T-cell (primary cell): ENCODE results near the gene PNPLA5. TPM values are rescaled to one million over a fixed set of nuclear protein-coding genes. Genes with fewer than 3 reads are reported as not detected.

Source experiments
- ATAC-seq, 4 experiments: fragments of 200-7000 bp in 3 of 4; fragments of 150-1000 bp in 1 of 4; cut with Tn5 transposase; replicated peaks in 1 of 4; 1 replicate in 3 of 4; 2 replicates in 1 of 4; pipeline ENCODE4 v1.10.0; 2021; ENCODE audit warnings: moderate library complexity in 3 of 4, mild to moderate bottlenecking in 2 of 4, moderate number of reproducible peaks in 1 of 4
- CTCF ChIA-PET, 2 donors: fragments of 300-600 bp; sonication (Branson Sonifier 250); formaldehyde crosslinking; loops; one replicate each; lab custom pipeline; 2022; ENCODE audit warnings: antibody characterized with exemption in 2 of 2; lab: Charles Lee
- POLR2A ChIA-PET, 2 donors: fragments of 300-600 bp; sonication (Branson Sonifier 250); formaldehyde crosslinking; loops; one replicate each; lab custom pipeline; 2022; ENCODE audit warnings: antibody characterized with exemption in 2 of 2; lab: Charles Lee
- DNase-seq, 35 experiments: peaks; one replicate each; pipeline versions ENCODE4 v3.0.0 to v3.0.0-alpha.2; 2013 to 2023
- H3K27ac ChIP-seq: one replicate; pipeline ENCODE4 v1.5.1; 2013; ENCODE audit warnings: low read length
- H3K27me3 ChIP-seq, 2 experiments: replicated peaks in 1 of 2; 1 replicate in 1 of 2; 2 replicates in 1 of 2; pipeline versions ENCODE4 v1.6.1 to v1.7.0; 2013; ENCODE audit warnings: low read length in 1 of 2, mixed read lengths in 1 of 2; ENCODE audit not compliant: control insufficient read depth in 2 of 2, insufficient read depth in 2 of 2; ENCODE audit errors: extremely low read depth in 1 of 2
- H3K36me3 ChIP-seq, 2 donors: 1 replicate in 1 of 2; 2 replicates in 1 of 2; pipeline versions ENCODE4 v1.6.1 to v1.7.0; 2013; ENCODE audit warnings: low read length in 1 of 2; ENCODE audit not compliant: control insufficient read depth in 2 of 2, insufficient read depth in 1 of 2; ENCODE audit errors: extremely low read depth in 1 of 2
- H3K4me1 ChIP-seq, 2 experiments: 1 replicate in 1 of 2; 2 replicates in 1 of 2; pipeline versions ENCODE4 v1.6.1 to v1.7.0; 2013; ENCODE audit warnings: low read length in 2 of 2, mixed read lengths in 1 of 2; ENCODE audit not compliant: insufficient read depth in 2 of 2, control insufficient read depth in 1 of 2; ENCODE audit errors: extremely low read depth in 1 of 2
- H3K4me3 ChIP-seq, 2 donors: 1 replicate in 1 of 2; 2 replicates in 1 of 2; pipeline versions ENCODE4 v1.5.1 to v1.7.0; 2013; ENCODE audit warnings: mild to moderate bottlenecking in 2 of 2, low read length in 1 of 2, moderate library complexity in 1 of 2; ENCODE audit not compliant: control insufficient read depth in 1 of 2; ENCODE audit errors: extremely low read depth in 1 of 2
- H3K9me3 ChIP-seq: 2 replicates; pipeline ENCODE4 v1.7.0; 2013
- H3K27ac Mint-ChIP-seq, 2 donors: one replicate each; pipeline ENCODE4 v1.8.0; 2020 to 2021; ENCODE audit warnings: mild to moderate bottlenecking in 2 of 2, mixed read lengths in 2 of 2
- H3K27me3 Mint-ChIP-seq, 2 donors: one replicate each; pipeline ENCODE4 v1.8.0; 2021 to 2022; ENCODE audit warnings: mixed read lengths in 2 of 2
- H3K36me3 Mint-ChIP-seq: one replicate; pipeline ENCODE4 v1.8.0; 2021; ENCODE audit warnings: mixed read lengths
- H3K4me1 Mint-ChIP-seq, 3 donors: one replicate each; pipeline ENCODE4 v1.8.0; 2020 to 2022; ENCODE audit warnings: mixed read lengths in 3 of 3, mild to moderate bottlenecking in 1 of 3
- H3K4me3 Mint-ChIP-seq, 3 donors: one replicate each; pipeline ENCODE4 v1.8.0; 2020 to 2022; ENCODE audit warnings: mild to moderate bottlenecking in 3 of 3, mixed read lengths in 3 of 3, moderate library complexity in 3 of 3
- H3K9me3 Mint-ChIP-seq, 3 donors: one replicate each; pipeline ENCODE4 v1.8.0; 2020 to 2022; ENCODE audit warnings: mixed read lengths in 3 of 3
- WGBS: methylation state at CpG from one replicate; pipeline ENCODE4 v1.1.5; 2013; ENCODE audit warnings: missing lambda C conversion rate; ENCODE audit not compliant: insufficient coverage; 5-methylcytosine and 5-hydroxymethylcytosine counted together
- total RNA-seq, 35 experiments: library from RNA in 6 of 35; stranded (reverse) in 6 of 35; fragments of 120-200 nt in 1 of 35; gene quantifications; one replicate each; pipeline versions ENCODE4 v1.2.1 to v1.2.4 and lab custom pipeline; 2013 to 2026

The PNPLA5 gene
- total RNA-seq, 5 donors from 2014 or later (not counting 1 experiment from before 2014, with no cell fraction given) = not detected

DNA sequence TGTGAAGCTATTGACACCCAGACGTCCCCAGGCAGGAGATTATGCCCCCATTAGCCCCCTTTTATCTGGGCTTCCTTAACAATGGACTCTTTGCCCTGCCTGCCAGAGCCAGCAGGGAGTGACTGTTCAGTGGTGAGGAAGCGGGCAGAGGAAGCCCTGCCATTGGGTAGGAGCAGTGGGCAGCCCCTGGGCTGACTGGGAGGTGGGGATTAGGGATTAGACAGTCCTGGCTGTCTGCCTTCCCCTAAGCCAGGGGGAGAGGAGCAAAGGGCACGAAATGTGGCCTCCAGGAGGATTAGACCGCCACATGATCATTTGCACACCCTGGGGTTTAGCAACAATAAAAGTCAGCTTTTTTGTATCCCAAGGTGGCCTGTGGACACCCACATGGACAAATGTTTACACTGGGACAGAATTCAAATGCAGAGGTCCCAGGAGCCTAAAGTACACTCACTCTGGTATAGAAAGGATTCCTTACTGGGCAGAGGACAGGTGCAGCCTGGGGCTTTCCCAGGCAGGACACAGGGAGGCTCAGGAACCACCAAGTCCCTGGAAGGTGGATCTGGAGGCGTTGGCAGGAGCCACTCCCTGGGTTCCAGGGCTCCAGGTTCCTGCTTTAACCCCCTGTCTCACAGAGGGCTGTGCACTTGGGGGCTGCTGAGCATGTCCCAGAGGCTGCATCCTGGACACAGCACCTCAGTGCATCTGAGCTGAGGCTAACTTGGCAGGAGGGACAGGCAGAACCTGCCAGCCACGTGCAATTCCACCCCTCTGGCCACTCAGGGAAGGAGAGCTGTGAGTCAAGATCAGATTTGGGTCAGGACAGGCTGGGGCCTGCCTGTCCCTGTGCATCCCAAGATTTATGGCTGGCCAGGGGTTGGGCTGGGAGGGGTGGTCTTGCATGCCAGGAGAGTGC lies 33.9 kb upstream of the PNPLA5 start:
- H3K27me3 ChIP-seq = peaks cover 7 to 66% of the 10 kb centered on the region in 2 experiments
- ChIA-PET POLR2A (no interaction called here), CTCF (no interaction called here)
- 59% methylated on average over 3 of the region's 6 CpGs for WGBS
- Mint-ChIP-seq H3K27me3 (peaks cover 7 to 18% of the 10 kb centered on the region in 2 donors), H3K4me1 (peaks cover 7 to 8% (median 7%) of the 10 kb centered on the region in 3 donors), H3K27ac (no peak overlapping the region), H3K36me3 (no peaks in the 10 kb centered on the region), H3K4me3 (peak overlapping the region in 2 of 3 donors; percentile 66 to 80), H3K9me3 (no peaks in the 10 kb centered on the region)
- no peaks in the 10 kb centered on the region for H3K36me3 ChIP-seq
- no peak overlapping the region for H3K4me3 ChIP-seq
- no peaks in the 10 kb centered on the region for H3K9me3 ChIP-seq
- H3K4me1 ChIP-seq = peaks cover 0 to 16% of the 10 kb centered on the region in 2 experiments
- H3K27ac ChIP-seq = no peak overlapping the region
- ATAC-seq = no peak
- no peak for DNase-seq

DNA sequence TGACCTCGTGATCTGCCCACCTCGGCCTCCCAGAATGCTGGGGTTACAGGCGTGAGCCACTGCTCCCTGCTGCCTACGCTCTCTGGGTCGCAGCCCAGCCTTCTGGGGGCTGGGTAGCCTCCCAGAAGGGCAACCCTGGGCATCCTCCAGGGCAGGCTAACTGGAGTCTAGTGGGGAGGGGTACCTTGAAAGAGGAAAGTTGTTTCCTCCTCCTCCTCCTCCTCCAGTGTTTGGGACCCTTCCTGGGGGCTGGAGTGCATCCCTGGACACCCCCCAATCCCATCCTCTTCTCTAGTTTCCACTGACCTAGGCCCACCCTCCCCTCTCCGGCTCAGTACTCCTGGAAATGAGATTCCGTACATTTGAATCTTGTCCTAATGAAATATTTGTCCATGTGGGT lies 33.1 kb upstream of the PNPLA5 start:
- Histone ChIP-seq H3K27me3 (peaks cover 7 to 63% of the 10 kb centered on the region in 2 experiments), H3K9me3 (no peaks in the 10 kb centered on the region), H3K36me3 (no peaks in the 10 kb centered on the region), H3K4me1 (peaks cover 0 to 16% of the 10 kb centered on the region in 2 experiments), H3K27ac (no peak overlapping the region), H3K4me3 (no peak overlapping the region)
- Mint-ChIP-seq H3K9me3 (no peaks in the 10 kb centered on the region), H3K4me3 (peak overlapping the region; percentile 52 to 80 (median 66)), H3K36me3 (no peaks in the 10 kb centered on the region), H3K27me3 (peaks cover 9 to 20% of the 10 kb centered on the region in 2 donors), H3K27ac (no peak overlapping the region), H3K4me1 (peaks cover 7 to 8% (median 7%) of the 10 kb centered on the region in 3 donors)
- ATAC-seq (no peak), DNase-seq (no peak)
- WGBS = 0% methylated on average over 1 of the region's 7 CpGs
- POLR2A ChIA-PET = no interaction called here
- CTCF ChIA-PET = no interaction called here

DNA sequence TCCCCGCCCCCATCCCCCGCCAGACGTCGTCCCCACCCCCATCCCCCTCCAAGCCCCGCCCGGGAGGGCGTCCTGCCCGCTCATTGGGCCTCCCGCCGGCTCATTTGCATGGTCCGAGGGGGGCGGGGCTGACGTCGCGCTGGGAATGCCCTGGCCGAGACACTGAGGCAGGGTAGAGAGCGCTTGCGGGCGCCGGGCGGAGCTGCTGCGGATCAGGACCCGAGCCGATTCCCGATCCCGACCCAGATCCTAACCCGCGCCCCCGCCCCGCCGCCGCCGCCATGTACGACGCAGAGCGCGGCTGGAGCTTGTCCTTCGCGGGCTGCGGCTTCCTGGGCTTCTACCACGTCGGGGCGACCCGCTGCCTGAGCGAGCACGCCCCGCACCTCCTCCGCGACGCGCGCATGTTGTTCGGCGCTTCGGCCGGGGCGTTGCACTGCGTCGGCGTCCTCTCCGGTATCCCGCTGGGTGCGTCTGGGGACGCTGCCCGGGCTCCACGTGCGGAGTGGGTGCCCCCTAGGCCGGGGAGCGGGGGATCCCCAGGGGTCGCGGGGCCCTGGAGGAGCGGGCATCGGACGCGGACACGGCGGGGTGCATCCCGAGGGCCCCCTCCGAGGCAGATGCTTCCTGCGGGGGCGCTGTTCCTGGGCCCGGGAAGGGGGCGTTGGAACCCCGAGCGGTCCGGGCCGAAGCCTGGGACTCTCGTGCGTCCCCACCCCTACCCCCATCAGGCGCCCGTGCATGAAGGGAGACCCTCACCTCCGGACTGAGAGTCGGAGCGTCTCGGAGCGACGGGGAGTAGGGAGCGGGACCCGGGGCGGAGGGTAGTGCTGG lies 32.0 kb upstream of the PNPLA5 start, which contains the start of gene PNPLA3:
Gene PNPLA3 (plus strand): TSS at position 175 of the 834 bp plus-strand sequence. CDS start 107 bp downstream, at position 282.
- Mint-ChIP-seq H3K4me1 (peaks cover 7 to 8% (median 7%) of the 10 kb centered on the region in 3 donors), H3K9me3 (no peaks in the 10 kb centered on the region), H3K27ac (no peak within 1 kb of the TSS), H3K4me3 (peak within 1 kb of the TSS; percentile 79 to 84 (median 80)), H3K27me3 (peaks cover 15 to 24% of the 10 kb centered on the region in 2 donors), H3K36me3 (no peaks in the 10 kb centered on the region)
- H3K36me3 ChIP-seq = no peaks in the 10 kb centered on the region
- ATAC-seq (peak; percentile 88 to 96 (median 92)), DNase-seq (peak; percentile 36 to 82 (median 63))
- H3K4me3 ChIP-seq = peak within 1 kb of the TSS; percentile 51 to 57
- CTCF ChIA-PET = interaction anchor here (0.7 to 0.9 kb wide), 2 partner anchors 486 to 762 kb away, joined by 3 to 9 read pairs; no protein-coding TSS in a partner anchor
- peaks cover 7 to 68% of the 10 kb centered on the region in 2 experiments for H3K27me3 ChIP-seq
- WGBS = 4% methylated on average over 76 of the region's 100 CpGs
- H3K4me1 ChIP-seq = peaks cover 0 to 16% of the 10 kb centered on the region in 2 experiments
- POLR2A ChIA-PET = interaction anchor here in 1 of 2 donors (0.6 kb wide), 1 partner anchor 9 kb away, joined by 3 read pairs; no protein-coding TSS in a partner anchor
- H3K9me3 ChIP-seq = no peaks in the 10 kb centered on the region
- H3K27ac ChIP-seq = no peak within 1 kb of the TSS

DNA sequence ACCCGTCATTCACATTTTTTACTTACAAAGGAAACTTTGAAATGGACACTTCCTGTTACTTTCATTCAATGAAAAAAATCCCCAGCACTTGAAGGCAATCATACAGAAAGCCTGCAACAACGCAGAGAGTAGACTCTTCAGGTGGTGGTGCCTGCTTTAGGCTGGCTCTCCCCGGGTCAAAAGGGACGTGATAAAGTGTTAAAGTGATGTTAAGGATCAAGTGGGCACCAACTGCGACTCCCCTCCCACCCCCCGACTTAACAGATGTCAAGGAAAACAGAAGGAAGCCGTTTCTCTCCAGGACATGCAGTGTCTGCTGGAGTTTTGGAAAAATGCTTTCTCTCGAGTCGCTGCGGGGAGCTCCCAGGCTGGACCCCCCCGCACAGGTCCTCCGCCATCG lies 31.4 kb upstream of the PNPLA5 start:
- no peak overlapping the region for H3K27ac ChIP-seq
- peaks cover 0 to 16% of the 10 kb centered on the region in 2 experiments for H3K4me1 ChIP-seq
- peak in 6 of 35 experiments; percentile 2 to 40 (median 11) for DNase-seq
- no peaks in the 10 kb centered on the region for H3K36me3 ChIP-seq
- H3K36me3 Mint-ChIP-seq = no peaks in the 10 kb centered on the region
- ATAC-seq = peak; percentile 34 to 53 (median 50)
- POLR2A ChIA-PET = interaction anchor here in 1 of 2 donors (0.6 kb wide), 1 partner anchor 8 kb away, joined by 3 read pairs; no protein-coding TSS in a partner anchor
- peak overlapping the region; percentile 1 to 42 for H3K4me3 ChIP-seq
- H3K9me3 ChIP-seq = no peaks in the 10 kb centered on the region
- H3K4me1 Mint-ChIP-seq = peaks cover 7 to 8% (median 7%) of the 10 kb centered on the region in 3 donors
- no peaks in the 10 kb centered on the region for H3K9me3 Mint-ChIP-seq
- CTCF ChIA-PET = interaction anchor here (0.7 to 0.9 kb wide), 2 partner anchors 485 to 762 kb away, joined by 3 to 9 read pairs; no protein-coding TSS in a partner anchor
- H3K27ac Mint-ChIP-seq = no peak overlapping the region
- H3K27me3 Mint-ChIP-seq = peaks cover 22 to 27% of the 10 kb centered on the region in 2 donors
- peak overlapping the region; percentile 79 to 84 (median 80) for H3K4me3 Mint-ChIP-seq
- WGBS = 0% methylated on average over 1 of the region's 13 CpGs
- H3K27me3 ChIP-seq = peaks cover 7 to 68% of the 10 kb centered on the region in 2 experiments

DNA sequence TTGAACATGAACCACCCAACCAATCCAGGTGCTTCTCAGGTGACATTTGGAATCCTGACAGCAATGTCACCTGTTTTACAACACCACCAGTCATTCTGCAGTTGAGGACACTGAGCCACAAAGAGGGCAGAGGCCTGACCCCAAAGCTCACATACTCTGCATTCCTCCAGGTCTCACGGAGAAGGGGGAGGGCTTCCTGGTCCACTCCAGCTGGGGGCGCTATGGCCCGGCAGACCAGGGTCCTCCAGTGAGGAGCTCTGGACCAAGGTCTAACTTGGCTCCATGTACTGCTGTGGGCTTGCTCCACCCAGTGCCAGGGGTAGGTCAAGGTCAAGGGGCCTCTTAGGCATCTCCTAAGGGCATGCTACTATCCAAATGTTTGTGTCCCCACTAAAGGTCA lies 30.3 kb upstream of the PNPLA5 start:
- 100% methylated on average over 2 of the region's 3 CpGs for WGBS

More for the DNA sequence above, 30.3 kb upstream of the PNPLA5 start:
- no peak overlapping the region for H3K4me3 ChIP-seq
- Mint-ChIP-seq H3K27me3 (peaks cover 27 to 36% of the 10 kb centered on the region in 2 donors), H3K36me3 (no peaks in the 10 kb centered on the region), H3K27ac (no peak overlapping the region), H3K9me3 (no peaks in the 10 kb centered on the region), H3K4me3 (no peak overlapping the region), H3K4me1 (peaks cover 7 to 8% (median 7%) of the 10 kb centered on the region in 3 donors)
- H3K27me3 ChIP-seq = peaks cover 7 to 69% of the 10 kb centered on the region in 2 experiments
- H3K27ac ChIP-seq = no peak overlapping the region
- H3K36me3 ChIP-seq = no peaks in the 10 kb centered on the region
- DNase-seq (no peak), ATAC-seq (no peak)
- CTCF ChIA-PET = no interaction called here
- POLR2A ChIA-PET = no interaction called here
- peaks cover 0 to 16% of the 10 kb centered on the region in 2 experiments for H3K4me1 ChIP-seq
- H3K9me3 ChIP-seq = no peaks in the 10 kb centered on the region
